Measurements from ENCODE around the gene DISC1.

DNA sequence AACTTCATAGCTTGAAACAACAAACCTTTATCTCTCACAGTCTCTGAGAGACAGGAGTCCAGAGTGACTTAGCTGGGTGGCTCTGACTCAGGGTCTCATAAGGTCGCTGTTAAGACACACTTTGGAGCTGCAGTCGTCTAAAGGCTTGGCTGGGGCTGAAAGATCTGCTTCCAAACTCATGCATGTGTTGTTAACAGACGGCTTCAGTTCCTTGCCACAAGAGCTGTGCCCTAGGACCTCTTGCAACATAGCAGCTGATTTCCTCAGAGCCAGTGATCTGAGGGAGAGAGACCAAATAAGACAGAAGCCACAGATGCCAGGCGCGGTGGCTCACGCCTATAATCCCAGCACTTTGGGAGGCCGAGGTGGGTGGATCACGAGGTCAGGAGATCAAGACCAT, 176.8 kb downstream of the DISC1 start:
- TF ChIP-seq, protein P1, sequence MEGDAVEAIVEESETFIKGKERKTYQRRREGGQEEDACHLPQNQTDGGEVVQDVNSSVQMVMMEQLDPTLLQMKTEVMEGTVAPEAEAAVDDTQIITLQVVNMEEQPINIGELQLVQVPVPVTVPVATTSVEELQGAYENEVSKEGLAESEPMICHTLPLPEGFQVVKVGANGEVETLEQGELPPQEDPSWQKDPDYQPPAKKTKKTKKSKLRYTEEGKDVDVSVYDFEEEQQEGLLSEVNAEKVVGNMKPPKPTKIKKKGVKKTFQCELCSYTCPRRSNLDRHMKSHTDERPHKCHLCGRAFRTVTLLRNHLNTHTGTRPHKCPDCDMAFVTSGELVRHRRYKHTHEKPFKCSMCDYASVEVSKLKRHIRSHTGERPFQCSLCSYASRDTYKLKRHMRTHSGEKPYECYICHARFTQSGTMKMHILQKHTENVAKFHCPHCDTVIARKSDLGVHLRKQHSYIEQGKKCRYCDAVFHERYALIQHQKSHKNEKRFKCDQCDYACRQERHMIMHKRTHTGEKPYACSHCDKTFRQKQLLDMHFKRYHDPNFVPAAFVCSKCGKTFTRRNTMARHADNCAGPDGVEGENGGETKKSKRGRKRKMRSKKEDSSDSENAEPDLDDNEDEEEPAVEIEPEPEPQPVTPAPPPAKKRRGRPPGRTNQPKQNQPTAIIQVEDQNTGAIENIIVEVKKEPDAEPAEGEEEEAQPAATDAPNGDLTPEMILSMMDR (IDR thresholded peaks at IDR 0.05; ENCODE audit: poor library complexity, severe bottlenecking): no peak
- no peak for TF ChIP-seq POLR2AphosphoS5 (IDR thresholded peaks at IDR 0.05)
- no peak for TF ChIP-seq SMC3 (conservative IDR thresholded peaks at IDR 0.05; ENCODE audit: poor library complexity)

Measured in neural cell (in vitro differentiated cells).